Measurements from ENCODE around the gene MAST4. TPM values are rescaled to one million over a fixed set of nuclear protein-coding genes. Genes with fewer than 3 reads are reported as not detected.

MAST4 gene
- total RNA-seq, 1 experiment from 2014 or later, result 10.9 TPM

DNA sequence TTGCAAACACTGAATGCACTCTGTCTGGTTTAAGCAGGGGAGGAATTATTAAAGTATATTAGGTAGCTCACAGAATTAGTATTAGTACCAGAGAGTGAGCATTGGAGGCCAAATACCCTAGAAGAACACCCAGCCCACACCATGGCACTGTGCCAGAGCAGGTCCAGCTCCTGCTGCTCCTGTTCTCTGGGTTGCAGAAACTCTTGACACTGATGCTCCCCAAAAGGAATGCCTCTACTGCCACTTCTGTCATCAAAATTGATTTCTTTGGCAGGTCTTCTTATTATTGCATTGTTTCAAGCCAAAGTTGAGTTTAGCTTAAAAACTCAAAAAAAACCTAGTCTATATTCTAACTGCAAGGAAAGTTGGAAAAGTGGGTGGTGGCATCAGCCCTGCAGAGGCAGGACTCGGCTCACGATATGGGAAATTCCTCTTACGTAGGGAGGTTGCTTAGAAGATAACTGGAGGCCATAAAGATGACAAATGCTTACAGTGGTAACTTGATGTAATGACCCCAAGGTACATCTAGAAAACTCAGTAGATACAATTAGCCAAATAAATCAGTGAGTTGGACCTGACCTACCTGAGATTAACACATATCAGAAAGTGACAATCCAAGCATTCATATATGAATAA is 477.0 kb downstream of the MAST4 start:
- DNase-seq, result no peak
- TF ChIP-seq, protein P1, sequence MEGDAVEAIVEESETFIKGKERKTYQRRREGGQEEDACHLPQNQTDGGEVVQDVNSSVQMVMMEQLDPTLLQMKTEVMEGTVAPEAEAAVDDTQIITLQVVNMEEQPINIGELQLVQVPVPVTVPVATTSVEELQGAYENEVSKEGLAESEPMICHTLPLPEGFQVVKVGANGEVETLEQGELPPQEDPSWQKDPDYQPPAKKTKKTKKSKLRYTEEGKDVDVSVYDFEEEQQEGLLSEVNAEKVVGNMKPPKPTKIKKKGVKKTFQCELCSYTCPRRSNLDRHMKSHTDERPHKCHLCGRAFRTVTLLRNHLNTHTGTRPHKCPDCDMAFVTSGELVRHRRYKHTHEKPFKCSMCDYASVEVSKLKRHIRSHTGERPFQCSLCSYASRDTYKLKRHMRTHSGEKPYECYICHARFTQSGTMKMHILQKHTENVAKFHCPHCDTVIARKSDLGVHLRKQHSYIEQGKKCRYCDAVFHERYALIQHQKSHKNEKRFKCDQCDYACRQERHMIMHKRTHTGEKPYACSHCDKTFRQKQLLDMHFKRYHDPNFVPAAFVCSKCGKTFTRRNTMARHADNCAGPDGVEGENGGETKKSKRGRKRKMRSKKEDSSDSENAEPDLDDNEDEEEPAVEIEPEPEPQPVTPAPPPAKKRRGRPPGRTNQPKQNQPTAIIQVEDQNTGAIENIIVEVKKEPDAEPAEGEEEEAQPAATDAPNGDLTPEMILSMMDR (IDR thresholded peaks at IDR 0.05; ENCODE audit: unreplicated experiment), result no peak
- CTCF ChIA-PET, result no interaction called here
- Mint-ChIP-seq H3K27ac (ENCODE audit: unreplicated experiment) (no peak overlapping the region), H3K4me3 (ENCODE audit: low read depth, unreplicated experiment) (no peak overlapping the region), H3K36me3 (ENCODE audit: insufficient read depth, unreplicated experiment) (no peaks in the 10 kb centered on the region), H3K9me3 (ENCODE audit: low read depth, unreplicated experiment) (peaks cover under 1% of the 10 kb centered on the region), H3K27me3 (ENCODE audit: unreplicated experiment) (no peaks in the 10 kb centered on the region), H3K4me1 (ENCODE audit: low read depth, unreplicated experiment) (no peaks in the 10 kb centered on the region)
- intact Hi-C loops (cut with micrococcal nuclease; ENCODE audit: unreplicated experiment), result no loop called here
- BruUV-seq (replicated peaks), result no TSS peak

DNA sequence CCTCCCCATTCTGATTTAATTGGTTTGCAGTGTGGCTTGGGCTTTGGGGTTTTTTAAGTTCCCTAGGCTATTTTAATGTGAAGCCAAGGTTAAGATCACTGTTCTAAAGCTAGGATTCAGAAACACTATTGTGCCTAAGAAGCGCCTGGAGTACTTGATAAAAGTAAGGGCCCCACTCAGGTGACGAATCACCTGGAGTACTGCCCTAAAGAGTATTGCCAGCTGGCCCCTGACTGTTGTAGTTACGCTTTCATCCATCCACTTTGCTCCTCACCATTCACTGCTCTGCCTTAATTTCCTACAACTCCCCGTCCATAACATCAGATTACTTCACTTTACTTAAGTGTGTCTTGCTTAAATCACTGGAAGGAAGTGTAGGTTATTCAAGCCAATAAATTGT is 481.1 kb downstream of the MAST4 start:
- DNase-seq, result no peak
- CTCF ChIA-PET, result no interaction called here
- Mint-ChIP-seq H3K36me3 (ENCODE audit: insufficient read depth, unreplicated experiment) (no peaks in the 10 kb centered on the region), H3K4me1 (ENCODE audit: low read depth, unreplicated experiment) (peaks cover 13% of the 10 kb centered on the region), H3K27me3 (ENCODE audit: unreplicated experiment) (no peaks in the 10 kb centered on the region), H3K27ac (ENCODE audit: unreplicated experiment) (no peak overlapping the region), H3K9me3 (ENCODE audit: low read depth, unreplicated experiment) (no peaks in the 10 kb centered on the region), H3K4me3 (ENCODE audit: low read depth, unreplicated experiment) (no peak overlapping the region)
- BruUV-seq (replicated peaks), result no TSS peak
- TF ChIP-seq, protein P1 (IDR thresholded peaks at IDR 0.05; ENCODE audit: unreplicated experiment), result no peak
- intact Hi-C loops (cut with micrococcal nuclease; ENCODE audit: unreplicated experiment), result no loop called here

DNA sequence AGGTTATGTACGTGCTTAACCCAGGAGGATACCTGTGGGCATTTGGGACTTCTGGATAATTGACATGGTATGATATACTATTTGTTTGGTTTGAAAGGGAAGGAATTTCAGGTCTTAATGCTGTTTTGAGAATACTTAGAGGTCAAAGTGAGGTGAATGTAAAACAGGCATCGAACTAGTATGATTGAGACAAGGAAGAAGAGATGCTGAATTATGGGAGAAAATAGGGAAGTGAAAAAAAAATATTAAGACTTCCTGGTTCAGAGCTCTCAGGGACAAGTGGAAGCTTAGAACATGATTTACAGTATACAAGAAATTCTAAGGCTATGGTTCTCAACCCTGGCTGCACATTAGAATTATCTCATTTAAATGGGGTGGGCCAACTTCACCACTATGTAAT is 485.1 kb downstream of the MAST4 start:
- Mint-ChIP-seq H3K9me3 (ENCODE audit: low read depth, unreplicated experiment) (no peaks in the 10 kb centered on the region), H3K27ac (ENCODE audit: unreplicated experiment) (no peak overlapping the region), H3K4me3 (ENCODE audit: low read depth, unreplicated experiment) (no peak overlapping the region), H3K4me1 (ENCODE audit: low read depth, unreplicated experiment) (peaks cover 35% of the 10 kb centered on the region), H3K27me3 (ENCODE audit: unreplicated experiment) (no peaks in the 10 kb centered on the region), H3K36me3 (ENCODE audit: insufficient read depth, unreplicated experiment) (no peaks in the 10 kb centered on the region)
- no TSS peak for BruUV-seq (replicated peaks)
- CTCF ChIA-PET, result no interaction called here
- intact Hi-C loops (cut with micrococcal nuclease; ENCODE audit: unreplicated experiment), result no loop called here
- DNase-seq, result no peak
- TF ChIP-seq, protein P1 (IDR thresholded peaks at IDR 0.05; ENCODE audit: unreplicated experiment), result no peak

DNA sequence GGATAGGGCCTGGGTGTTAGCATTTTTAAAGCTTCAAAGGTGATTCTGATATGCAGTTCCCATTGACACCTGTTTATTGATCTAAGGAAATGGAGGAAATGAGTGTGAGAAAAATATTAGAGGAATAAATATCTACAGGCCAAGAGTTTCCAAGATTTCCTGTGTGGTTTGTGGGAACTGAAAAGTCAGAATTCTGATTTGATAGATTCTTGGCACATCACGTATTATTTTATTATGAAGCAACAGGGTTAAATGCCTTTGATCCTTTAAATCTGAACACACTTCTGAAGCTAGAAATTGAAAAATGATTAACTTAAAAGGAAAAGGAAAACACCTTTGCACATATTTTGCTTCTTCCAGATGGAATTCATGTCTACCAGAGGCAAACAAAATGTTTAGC is 486.7 kb downstream of the MAST4 start:
- CTCF ChIA-PET, result no interaction called here
- H3K9me3 Mint-ChIP-seq (ENCODE audit: low read depth, unreplicated experiment), result no peaks in the 10 kb centered on the region
- TF ChIP-seq, protein P1 (IDR thresholded peaks at IDR 0.05; ENCODE audit: unreplicated experiment), result no peak

More for the DNA sequence above, 486.7 kb downstream of the MAST4 start:
- no peak overlapping the region for H3K4me3 Mint-ChIP-seq (ENCODE audit: low read depth, unreplicated experiment)
- intact Hi-C loops (cut with micrococcal nuclease; ENCODE audit: unreplicated experiment), result no loop called here
- no peaks in the 10 kb centered on the region for H3K27me3 Mint-ChIP-seq (ENCODE audit: unreplicated experiment)
- no peak for DNase-seq
- no TSS peak for BruUV-seq (replicated peaks)
- peaks cover 35% of the 10 kb centered on the region for H3K4me1 Mint-ChIP-seq (ENCODE audit: low read depth, unreplicated experiment)
- no peak overlapping the region for H3K27ac Mint-ChIP-seq (ENCODE audit: unreplicated experiment)
- H3K36me3 Mint-ChIP-seq (ENCODE audit: insufficient read depth, unreplicated experiment), result no peaks in the 10 kb centered on the region
